A673 (cell line): Measurements from ENCODE around the gene MIF.

Source experiments
- EZH2 ChIP-seq: fragments of 200-600 bp; sonication (generic); IDR thresholded peaks from 2 replicates; pipeline ENCODE4 v1.6.1; 2017; ENCODE audit warnings: borderline replicate concordance, low read depth, mild to moderate bottlenecking, mixed read lengths, antibody characterized with exemption, low read length; ENCODE audit not compliant: poor library complexity, severe bottlenecking
- TF ChIP-seq, protein P1 (sequence below): fragments of 300-800, 200-600 bp; sonication (generic); conservative IDR thresholded peaks from 2 replicates; pipeline ENCODE4 v1.5.1; 2017; ENCODE audit warnings: low read depth, mild to moderate bottlenecking, antibody characterized with exemption, low read length, moderate library complexity, mixed read lengths

DNA sequence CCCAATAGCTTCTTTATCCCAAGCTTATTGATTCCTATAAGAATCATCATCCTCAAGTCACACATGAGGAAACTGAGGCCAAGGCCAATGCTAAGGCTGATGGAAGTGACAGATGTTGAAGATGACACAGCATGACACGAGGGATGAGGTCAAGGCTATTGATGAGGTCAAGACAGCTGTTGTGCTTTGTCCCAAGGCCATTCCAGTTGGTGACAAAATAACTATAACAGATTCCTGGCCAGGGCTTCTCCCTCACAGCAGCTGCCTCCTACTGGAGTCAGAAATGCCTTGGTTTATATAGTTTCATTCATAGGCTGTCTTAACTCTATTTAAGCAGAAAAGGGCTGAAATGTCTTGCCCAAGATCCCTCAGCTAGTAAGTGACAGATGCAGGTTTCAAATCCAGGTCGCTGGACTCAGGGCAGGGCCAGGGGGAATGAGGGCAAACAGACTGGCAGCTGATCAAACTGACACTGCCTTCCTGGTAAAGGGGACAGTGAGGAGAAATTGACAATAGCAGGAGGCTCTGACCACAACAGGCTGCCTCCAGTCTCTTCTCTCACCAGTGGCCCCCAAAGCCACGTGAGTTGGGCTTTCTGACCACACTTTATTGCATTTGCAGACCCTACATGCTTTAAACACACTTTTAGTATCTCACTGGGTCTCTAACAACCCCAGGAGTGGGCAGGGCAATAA is 16.5 kb downstream of the MIF start:
- TF ChIP-seq, protein P1, sequence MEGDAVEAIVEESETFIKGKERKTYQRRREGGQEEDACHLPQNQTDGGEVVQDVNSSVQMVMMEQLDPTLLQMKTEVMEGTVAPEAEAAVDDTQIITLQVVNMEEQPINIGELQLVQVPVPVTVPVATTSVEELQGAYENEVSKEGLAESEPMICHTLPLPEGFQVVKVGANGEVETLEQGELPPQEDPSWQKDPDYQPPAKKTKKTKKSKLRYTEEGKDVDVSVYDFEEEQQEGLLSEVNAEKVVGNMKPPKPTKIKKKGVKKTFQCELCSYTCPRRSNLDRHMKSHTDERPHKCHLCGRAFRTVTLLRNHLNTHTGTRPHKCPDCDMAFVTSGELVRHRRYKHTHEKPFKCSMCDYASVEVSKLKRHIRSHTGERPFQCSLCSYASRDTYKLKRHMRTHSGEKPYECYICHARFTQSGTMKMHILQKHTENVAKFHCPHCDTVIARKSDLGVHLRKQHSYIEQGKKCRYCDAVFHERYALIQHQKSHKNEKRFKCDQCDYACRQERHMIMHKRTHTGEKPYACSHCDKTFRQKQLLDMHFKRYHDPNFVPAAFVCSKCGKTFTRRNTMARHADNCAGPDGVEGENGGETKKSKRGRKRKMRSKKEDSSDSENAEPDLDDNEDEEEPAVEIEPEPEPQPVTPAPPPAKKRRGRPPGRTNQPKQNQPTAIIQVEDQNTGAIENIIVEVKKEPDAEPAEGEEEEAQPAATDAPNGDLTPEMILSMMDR: no peak
- no peak for TF ChIP-seq EZH2
